B cell (primary cell): Measurements from ENCODE around the gene CUBN. TPM values are rescaled to one million over a fixed set of nuclear protein-coding genes. Genes with fewer than 3 reads are reported as not detected.

Experiments used
- ATAC-seq: fragments of 200-7000 bp; cut with Tn5 transposase; one replicate; pipeline ENCODE4 v1.10.0; 2021; ENCODE audit warnings: low read depth, mild to moderate bottlenecking, moderate number of reproducible peaks, moderate library complexity
- CTCF ChIA-PET: fragments of 350-600 bp; sonication (Branson Sonifier 250); formaldehyde crosslinking; loops from one replicate; lab custom pipeline; 2021; ENCODE audit warnings: antibody characterized with exemption, inconsistent platforms; lab: Charles Lee
- POLR2A ChIA-PET: fragments of 350-600 bp; sonication (Branson Sonifier 250); formaldehyde crosslinking; loops from one replicate; lab custom pipeline; 2021; ENCODE audit warnings: antibody characterized with exemption; lab: Charles Lee
- DNase-seq: peaks from one replicate; pipeline ENCODE4 v3.0.0; 2013
- H2AFZ ChIP-seq: 2 replicates; pipeline ENCODE4 v1.6.1; 2012; ENCODE audit warnings: mild to moderate bottlenecking, low read depth, low read length; ENCODE audit not compliant: insufficient read depth, poor library complexity, severe bottlenecking
- H3K27ac ChIP-seq, 2 donors: 1 replicate in 1 of 2; 2 replicates in 1 of 2; pipeline ENCODE4 v1.5.1; 2012 to 2013; ENCODE audit warnings: low read length in 2 of 2, mild to moderate bottlenecking in 2 of 2, moderate library complexity in 1 of 2
- H3K27me3 ChIP-seq, 4 experiments: fragments of 200-600 bp in 1 of 4; sonication (generic) in 1 of 4; replicated peaks in 1 of 4; 1 replicate in 2 of 4; 2 replicates in 2 of 4; pipeline versions ENCODE4 v1.6.1 to v1.7.0; 2013 to 2016; ENCODE audit warnings: low read length in 3 of 4, mild to moderate bottlenecking in 2 of 4, mixed read lengths in 1 of 4, moderate library complexity in 1 of 4; ENCODE audit not compliant: insufficient read depth in 4 of 4, control insufficient read depth in 3 of 4; ENCODE audit errors: control extremely low read depth in 1 of 4
- H3K36me3 ChIP-seq, 2 experiments: replicated peaks in 1 of 2; 1 replicate in 1 of 2; 2 replicates in 1 of 2; pipeline versions ENCODE4 v1.6.1 to v1.7.1; 2013; ENCODE audit warnings: low read length in 1 of 2; ENCODE audit not compliant: insufficient read depth in 2 of 2, control insufficient read depth in 1 of 2; ENCODE audit errors: control extremely low read depth in 1 of 2, extremely low read depth in 1 of 2
- H3K4me1 ChIP-seq, 2 donors: fragments of 200-600 bp in 1 of 2; sonication (generic) in 1 of 2; 1 replicate in 1 of 2; 2 replicates in 1 of 2; pipeline versions ENCODE4 v1.5.1 to v1.6.1; 2013 to 2017; ENCODE audit warnings: low read length in 2 of 2; ENCODE audit not compliant: control insufficient read depth in 2 of 2, insufficient read depth in 2 of 2
- H3K4me2 ChIP-seq: replicated peaks from 2 replicates; pipeline ENCODE3; 2012; ENCODE audit warnings: mild to moderate bottlenecking, low read depth, low read length; ENCODE audit not compliant: poor library complexity, severe bottlenecking
- H3K4me3 ChIP-seq, 5 experiments: fragments of 200-600 bp in 1 of 5; sonication (generic) in 1 of 5; 1 replicate in 3 of 5; 2 replicates in 2 of 5; pipeline versions ENCODE4 v1.5.1 to v1.7.0; 2011 to 2016; ENCODE audit warnings: low read length in 4 of 5, mild to moderate bottlenecking in 4 of 5, low read depth in 2 of 5, control low read depth in 1 of 5, moderate library complexity in 1 of 5; ENCODE audit not compliant: insufficient read depth in 1 of 5; ENCODE audit errors: control extremely low read depth in 1 of 5, extremely low read depth in 1 of 5
- H3K79me2 ChIP-seq: fragments of 200-600 bp; sonication (generic); one replicate; pipeline ENCODE4 v1.6.0; 2016; ENCODE audit warnings: low read length; ENCODE audit not compliant: control insufficient read depth, insufficient read depth
- H3K9ac ChIP-seq: fragments of 200-600 bp; sonication (generic); 2 replicates; pipeline ENCODE4 v1.6.1; 2017; ENCODE audit warnings: mild to moderate bottlenecking, low read length, moderate library complexity
- H3K9me3 ChIP-seq, 3 donors: one replicate each; pipeline versions ENCODE4 v1.6.1 to v1.7.1; 2013; ENCODE audit warnings: low read length in 2 of 3; ENCODE audit not compliant: control insufficient read depth in 2 of 3, insufficient read depth in 1 of 3; ENCODE audit errors: control extremely low read depth in 1 of 3
- H4K20me1 ChIP-seq: 2 replicates; pipeline ENCODE4 v1.6.0; 2012; ENCODE audit warnings: mild to moderate bottlenecking, low read length; ENCODE audit not compliant: insufficient read depth, control insufficient read depth, poor library complexity, severe bottlenecking
- H3K27ac Mint-ChIP-seq: one replicate; pipeline ENCODE4 v1.8.0; 2021; ENCODE audit warnings: mixed read lengths
- H3K27me3 Mint-ChIP-seq: one replicate; pipeline ENCODE4 v1.8.0; 2021; ENCODE audit warnings: mixed read lengths
- H3K4me1 Mint-ChIP-seq: one replicate; pipeline ENCODE4 v1.8.0; 2021; ENCODE audit warnings: mixed read lengths
- H3K4me3 Mint-ChIP-seq: one replicate; pipeline ENCODE4 v1.8.0; 2021; ENCODE audit warnings: mixed read lengths
- H3K9me3 Mint-ChIP-seq: one replicate; pipeline ENCODE4 v1.8.0; 2022; ENCODE audit warnings: mixed read lengths; ENCODE audit not compliant: insufficient read depth
- EZH2 ChIP-seq: IDR thresholded peaks from 2 replicates; pipeline ENCODE4 v1.6.1; 2012; ENCODE audit warnings: borderline replicate concordance, low read depth, mild to moderate bottlenecking, moderate library complexity, low read length; ENCODE audit not compliant: insufficient read depth, poor library complexity, severe bottlenecking
- WGBS: methylation state at CpG from one replicate; pipeline ENCODE4 v1.1.5; 2013; ENCODE audit warnings: missing lambda C conversion rate; ENCODE audit not compliant: insufficient coverage; 5-methylcytosine and 5-hydroxymethylcytosine counted together
- intact Hi-C: fragments of 100-400 bp; cut with micrococcal nuclease; formaldehyde crosslinking; loops from one replicate; pipeline ENCODE4 v1.10.0; 2022
- polyA plus RNA-seq: library from polyadenylated mRNA; depleted of rRNA; stranded (reverse); fragments of >200 nt; gene quantifications from 2 replicates; pipeline ENCODE4 v1.2.3, GENCODE V29; 2012
- total RNA-seq, 2 donors: library from RNA; stranded (reverse); fragments of 120-200 nt in 1 of 2; gene quantifications; 1 replicate in 1 of 2; 2 replicates in 1 of 2; pipeline versions ENCODE4 v1.2.3 to v1.2.4, GENCODE V29; 2013 to 2022
- TF ChIP-seq, protein P1 (sequence below): fragments of 200-600 bp; IDR thresholded peaks from one replicate; pipeline ENCODE4 v1.8.0; 2022; ENCODE audit warnings: antibody characterized with exemption, mild to moderate bottlenecking

CUBN gene
- total and polyA plus RNA-seq, 2 donors (not counting 1 experiment from before 2014, with no cell fraction given) = 4.2 to 5.7 TPM

- Histone ChIP-seq H3K4me2 (no peak overlapping the region), H3K36me3 (no peaks in the 10 kb centered on the region), H3K4me3 (no peak overlapping the region), H3K9ac (no peak overlapping the region), H3K9me3 (no peaks in the 10 kb centered on the region), H3K4me1 (no peaks in the 10 kb centered on the region), H3K27me3 (no peaks in the 10 kb centered on the region), H3K79me2 (no peaks in the 10 kb centered on the region), H3K27ac (no peak overlapping the region), H2AFZ (no peak overlapping the region), H4K20me1 (no peaks in the 10 kb centered on the region)
- intact Hi-C loops = no loop called here
- Mint-ChIP-seq H3K4me1 (no peaks in the 10 kb centered on the region), H3K4me3 (no peak overlapping the region), H3K9me3 (no peaks in the 10 kb centered on the region), H3K27ac (no peak overlapping the region), H3K27me3 (no peaks in the 10 kb centered on the region)
- DNase-seq = no peak
- CTCF ChIA-PET = no interaction called here
- POLR2A ChIA-PET = no interaction called here
- no CpG with 5 or more reads among the region's 3 CpGs for WGBS
- TF ChIP-seq EZH2 = no peak
- TF ChIP-seq, protein P1, sequence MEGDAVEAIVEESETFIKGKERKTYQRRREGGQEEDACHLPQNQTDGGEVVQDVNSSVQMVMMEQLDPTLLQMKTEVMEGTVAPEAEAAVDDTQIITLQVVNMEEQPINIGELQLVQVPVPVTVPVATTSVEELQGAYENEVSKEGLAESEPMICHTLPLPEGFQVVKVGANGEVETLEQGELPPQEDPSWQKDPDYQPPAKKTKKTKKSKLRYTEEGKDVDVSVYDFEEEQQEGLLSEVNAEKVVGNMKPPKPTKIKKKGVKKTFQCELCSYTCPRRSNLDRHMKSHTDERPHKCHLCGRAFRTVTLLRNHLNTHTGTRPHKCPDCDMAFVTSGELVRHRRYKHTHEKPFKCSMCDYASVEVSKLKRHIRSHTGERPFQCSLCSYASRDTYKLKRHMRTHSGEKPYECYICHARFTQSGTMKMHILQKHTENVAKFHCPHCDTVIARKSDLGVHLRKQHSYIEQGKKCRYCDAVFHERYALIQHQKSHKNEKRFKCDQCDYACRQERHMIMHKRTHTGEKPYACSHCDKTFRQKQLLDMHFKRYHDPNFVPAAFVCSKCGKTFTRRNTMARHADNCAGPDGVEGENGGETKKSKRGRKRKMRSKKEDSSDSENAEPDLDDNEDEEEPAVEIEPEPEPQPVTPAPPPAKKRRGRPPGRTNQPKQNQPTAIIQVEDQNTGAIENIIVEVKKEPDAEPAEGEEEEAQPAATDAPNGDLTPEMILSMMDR = no peak
- ATAC-seq = no peak
These were observed 17.0 kb downstream of the CUBN start for GRCh38 chr10:17112566-17112965.

- ChIA-PET POLR2A (no interaction called here), CTCF (no interaction called here)
- TF ChIP-seq, protein P1 = no peak
- no peak for TF ChIP-seq EZH2
- no peaks in the 10 kb centered on the region for H3K4me1 Mint-ChIP-seq
- Histone ChIP-seq H3K79me2 (no peaks in the 10 kb centered on the region), H4K20me1 (no peaks in the 10 kb centered on the region), H3K27me3 (no peaks in the 10 kb centered on the region), H3K36me3 (no peaks in the 10 kb centered on the region), H3K9ac (no peak overlapping the region), H3K4me3 (no peak overlapping the region), H3K4me2 (no peak overlapping the region), H2AFZ (no peak overlapping the region), H3K4me1 (no peaks in the 10 kb centered on the region), H3K9me3 (no peaks in the 10 kb centered on the region), H3K27ac (no peak overlapping the region)
- no peak for DNase-seq
- no peak overlapping the region for H3K4me3 Mint-ChIP-seq
- no peaks in the 10 kb centered on the region for H3K9me3 Mint-ChIP-seq
- no peak for ATAC-seq
- no peaks in the 10 kb centered on the region for H3K27me3 Mint-ChIP-seq
- H3K27ac Mint-ChIP-seq = no peak overlapping the region
- intact Hi-C loops = no loop called here
- 100% methylated on average over 1 of the region's 3 CpGs for WGBS
These were observed 20.0 kb downstream of the CUBN start for GRCh38 chr10:17109475-17110207.
